Uterus (tissue), 4 donors: ENCODE data around the gene KRT86. TPM values are rescaled to one million over a fixed set of nuclear protein-coding genes. Genes with fewer than 3 reads are reported as not detected.

ENCODE experiments used
- DNase-seq, 2 donors: peaks; one replicate each; pipeline ENCODE4 v3.0.0-alpha.2; 2019 to 2020
- H3K27ac ChIP-seq, 2 donors: fragments of 200-600 bp; sonication (generic); 1 replicate in 1 of 2; 2 replicates in 1 of 2; pipeline ENCODE4 v1.5.1; 2016 to 2018
- H3K27me3 ChIP-seq, 2 donors: fragments of 200-600 bp; sonication (generic); one replicate each; pipeline ENCODE4 v1.5.1; 2018 to 2019; ENCODE audit warnings: control low read depth in 1 of 2
- H3K36me3 ChIP-seq, 2 donors: fragments of 200-600 bp; sonication (generic); one replicate each; pipeline ENCODE4 v1.5.1; 2019; ENCODE audit warnings: control low read depth in 1 of 2
- H3K4me1 ChIP-seq, 2 donors: fragments of 200-600 bp; sonication (generic); one replicate each; pipeline ENCODE4 v1.5.1; 2018 to 2019; ENCODE audit warnings: control low read depth in 1 of 2
- H3K4me3 ChIP-seq, 2 donors: fragments of 200-600 bp; sonication (generic); 1 replicate in 1 of 2; 2 replicates in 1 of 2; pipeline ENCODE4 v1.5.1; 2018 to 2019; ENCODE audit warnings: mild to moderate bottlenecking in 1 of 2
- H3K9me3 ChIP-seq, 2 donors: fragments of 200-600 bp; sonication (generic); one replicate each; pipeline ENCODE4 v1.5.1; 2019; ENCODE audit warnings: control low read depth in 1 of 2
- CTCF ChIP-seq, 4 experiments: fragments of 200-600 bp in 2 of 4; fragments of 450-650 bp in 2 of 4; sonication (generic) in 2 of 4; IDR thresholded peaks; one replicate each; pipeline ENCODE4 v1.5.1; 2016 to 2019; ENCODE audit warnings: antibody characterized with exemption in 4 of 4, mild to moderate bottlenecking in 2 of 4, moderate library complexity in 1 of 4
- POLR2A ChIP-seq, 2 donors: fragments of 450-650 bp; IDR thresholded peaks; one replicate each; pipeline ENCODE4 v1.6.1; 2016; ENCODE audit warnings: antibody characterized with exemption in 2 of 2, mild to moderate bottlenecking in 1 of 2, moderate library complexity in 1 of 2
- intact Hi-C: fragments of 100-400 bp; cut with DNase I; formaldehyde crosslinking; loops from one replicate; pipeline ENCODE4 v1.15.1; 2023; ENCODE audit warnings: low total_unique reads
- total RNA-seq, 4 donors: library from RNA; depleted of rRNA in 3 of 4; stranded (reverse); fragments of >200 nt in 3 of 4; gene quantifications; one replicate each; pipeline versions ENCODE4 v1.1.0 to v1.2.4, GENCODE V29; 2014 to 2023
- donor health status: DM: yes; HTN: yes; CAD: no.

Gene KRT86
- total RNA-seq, 4 donors from 2014 or later: 0.35 TPM; not detected in 3

DNA sequence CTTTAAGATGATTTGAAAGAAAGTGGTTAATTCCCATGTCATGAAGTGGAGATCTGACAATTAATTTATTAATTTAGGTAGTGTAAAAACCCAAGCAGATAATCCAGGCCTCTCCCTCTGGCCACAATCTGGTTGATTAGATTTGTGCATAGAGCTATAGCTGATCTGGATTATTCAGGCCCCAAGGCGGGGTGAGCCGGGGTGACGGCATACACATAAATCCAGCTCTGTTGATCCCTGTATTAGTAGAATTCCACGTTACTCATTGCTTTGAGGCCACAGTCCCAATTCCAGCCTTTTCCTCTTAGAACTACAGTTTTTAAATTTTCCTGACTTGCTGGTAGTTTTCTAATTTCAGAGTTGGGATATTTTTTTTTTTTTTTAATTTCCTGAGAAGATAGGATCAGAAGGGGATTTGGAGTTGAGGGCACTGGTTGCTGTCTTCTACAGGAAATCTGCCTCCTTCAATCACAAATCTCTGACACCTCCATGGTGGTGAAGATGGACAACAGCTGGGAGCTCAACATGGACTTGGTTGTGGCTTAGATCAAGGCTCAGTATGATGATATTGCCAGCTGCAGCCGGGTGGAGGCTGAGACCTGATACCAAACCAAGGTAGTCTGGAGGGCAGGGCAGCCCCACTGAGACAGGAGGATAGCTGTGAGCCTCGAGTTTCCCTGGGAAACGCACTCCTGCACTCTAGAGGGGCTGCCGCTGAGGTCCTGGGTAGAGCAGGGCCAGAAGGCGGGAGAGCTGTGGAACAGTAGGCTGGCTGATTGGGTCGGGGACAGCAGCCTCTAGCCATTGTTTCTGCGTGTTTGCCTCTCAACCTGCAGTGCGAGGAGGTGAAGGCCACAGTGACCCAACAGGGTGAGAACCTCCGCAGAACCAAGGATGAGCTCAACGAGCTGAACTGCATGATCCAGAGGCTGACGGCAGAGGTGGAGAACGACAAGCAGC is 73.4 kb downstream of the KRT86 start:
- H3K36me3 ChIP-seq: no peaks in the 10 kb centered on the region
- no peak overlapping the region for H3K4me3 ChIP-seq
- H3K27me3 ChIP-seq: no peaks in the 10 kb centered on the region
- no peaks in the 10 kb centered on the region for H3K4me1 ChIP-seq
- TF ChIP-seq CTCF (IDR thresholded peaks at IDR 0.05): no peak
- no peak for TF ChIP-seq POLR2A (IDR thresholded peaks at IDR 0.05)
- intact Hi-C loops: no loop called here
- no peak for DNase-seq
- H3K27ac ChIP-seq: no peak overlapping the region
- H3K9me3 ChIP-seq: no peaks in the 10 kb centered on the region

DNA sequence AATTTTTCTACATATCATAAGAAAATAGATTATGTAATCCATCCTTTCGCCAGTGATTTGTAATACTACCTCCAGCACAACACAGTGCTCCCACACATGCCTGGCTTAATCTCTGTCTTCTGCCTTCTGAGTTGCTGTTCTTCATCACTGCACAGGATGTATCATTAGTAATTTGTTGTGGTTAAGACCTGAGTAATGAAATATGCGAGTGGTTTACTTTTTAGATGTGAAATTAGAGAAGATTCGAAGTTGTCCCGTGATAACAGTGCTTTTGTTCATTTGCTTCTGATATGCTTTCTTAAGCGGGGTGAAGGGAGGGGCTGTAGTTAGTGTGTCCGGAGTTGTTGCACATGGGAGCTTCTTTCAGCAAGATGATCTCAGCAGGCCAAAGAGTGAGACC is 74.8 kb downstream of the KRT86 start:
- Histone ChIP-seq H3K27ac (no peak overlapping the region), H3K4me1 (no peaks in the 10 kb centered on the region), H3K36me3 (no peaks in the 10 kb centered on the region), H3K9me3 (no peaks in the 10 kb centered on the region), H3K27me3 (no peaks in the 10 kb centered on the region), H3K4me3 (no peak overlapping the region)
- intact Hi-C loops: no loop called here
- TF ChIP-seq POLR2A (IDR thresholded peaks at IDR 0.05) (no peak), CTCF (IDR thresholded peaks at IDR 0.05) (no peak)
- no peak for DNase-seq

- no peak for DNase-seq
- Histone ChIP-seq H3K27me3 (no peaks in the 10 kb centered on the region), H3K36me3 (no peaks in the 10 kb centered on the region), H3K4me1 (no peaks in the 10 kb centered on the region), H3K4me3 (no peak overlapping the region), H3K9me3 (no peaks in the 10 kb centered on the region), H3K27ac (no peak overlapping the region)
- no peak for TF ChIP-seq POLR2A (IDR thresholded peaks at IDR 0.05)
- TF ChIP-seq CTCF (IDR thresholded peaks at IDR 0.05): no peak
- intact Hi-C loops: no loop called here
These were observed 75.7 kb downstream of the KRT86 start for GRCh38 chr12:52350021-52350620.

- Histone ChIP-seq H3K4me3 (no peak overlapping the region), H3K9me3 (no peaks in the 10 kb centered on the region), H3K36me3 (no peaks in the 10 kb centered on the region), H3K27ac (no peak overlapping the region), H3K4me1 (no peaks in the 10 kb centered on the region), H3K27me3 (no peaks in the 10 kb centered on the region)
- TF ChIP-seq CTCF (IDR thresholded peaks at IDR 0.05) (no peak), POLR2A (IDR thresholded peaks at IDR 0.05) (no peak)
- intact Hi-C loops: no loop called here
- DNase-seq: no peak
These were observed 76.3 kb downstream of the KRT86 start for GRCh38 chr12:52350786-52351185.
